Thoracic aorta (tissue), 2 donors: ENCODE results near the gene ZSCAN12. TPM values are rescaled to one million over a fixed set of nuclear protein-coding genes. Genes with fewer than 3 reads are reported as not detected.
"Not testable (repeated sequence)": the region's sequence is repeated elsewhere in the genome, so short reads cannot be mapped to it uniquely, and the experiment has no call there.

Source experiments
- ATAC-seq: fragments of 150-250 bp; one replicate; pipeline ENCODE4 v1.8.0; 2017; ENCODE audit warnings: low read depth; ENCODE audit not compliant: insufficient number of reproducible peaks, low FRiP score
- DNase-seq: peaks from one replicate; pipeline ENCODE4 v3.0.0-alpha.2; 2020; ENCODE audit warnings: low spot score
- H3K27ac ChIP-seq, 2 donors: fragments of 200-600 bp; sonication (generic); 1 replicate in 1 of 2; 2 replicates in 1 of 2; pipeline ENCODE4 v1.5.1; 2016; ENCODE audit warnings: mild to moderate bottlenecking in 2 of 2, moderate library complexity in 2 of 2
- H3K27me3 ChIP-seq: fragments of 200-600 bp; sonication (generic); replicated peaks from 2 replicates; pipeline ENCODE4 v1.6.0; 2016; ENCODE audit warnings: mild to moderate bottlenecking; ENCODE audit not compliant: insufficient read depth
- H3K36me3 ChIP-seq: fragments of 200-600 bp; sonication (generic); one replicate; pipeline ENCODE4 v1.5.1; 2016
- H3K4me1 ChIP-seq, 2 donors: fragments of 200-600 bp; sonication (generic); 1 replicate in 1 of 2; 2 replicates in 1 of 2; pipeline versions ENCODE4 v1.5.1 to v1.6.0; 2016; ENCODE audit warnings: low read depth in 2 of 2, mild to moderate bottlenecking in 1 of 2; ENCODE audit not compliant: control insufficient read depth in 1 of 2
- H3K4me3 ChIP-seq: fragments of 200-600 bp; sonication (generic); 2 replicates; pipeline ENCODE4 v1.5.1; 2016; ENCODE audit warnings: mild to moderate bottlenecking
- H3K9me3 ChIP-seq: fragments of 200-600 bp; sonication (generic); 2 replicates; pipeline ENCODE4 v1.5.1; 2016
- total RNA-seq, 2 donors: library from RNA; depleted of rRNA; stranded (reverse); fragments of >200 nt; gene quantifications; one replicate each; pipeline versions ENCODE4 v1.1.0 to v1.2.3, GENCODE V29; 2016
- TF ChIP-seq, protein P1 (sequence below): fragments of 200-600 bp; sonication (generic); IDR thresholded peaks from one replicate; pipeline ENCODE4 v1.5.1; 2019; ENCODE audit warnings: antibody characterized with exemption

ZSCAN12 gene
- 1 to 10 TPM; 1.6 to 4.3 TPM for total RNA-seq

DNA sequence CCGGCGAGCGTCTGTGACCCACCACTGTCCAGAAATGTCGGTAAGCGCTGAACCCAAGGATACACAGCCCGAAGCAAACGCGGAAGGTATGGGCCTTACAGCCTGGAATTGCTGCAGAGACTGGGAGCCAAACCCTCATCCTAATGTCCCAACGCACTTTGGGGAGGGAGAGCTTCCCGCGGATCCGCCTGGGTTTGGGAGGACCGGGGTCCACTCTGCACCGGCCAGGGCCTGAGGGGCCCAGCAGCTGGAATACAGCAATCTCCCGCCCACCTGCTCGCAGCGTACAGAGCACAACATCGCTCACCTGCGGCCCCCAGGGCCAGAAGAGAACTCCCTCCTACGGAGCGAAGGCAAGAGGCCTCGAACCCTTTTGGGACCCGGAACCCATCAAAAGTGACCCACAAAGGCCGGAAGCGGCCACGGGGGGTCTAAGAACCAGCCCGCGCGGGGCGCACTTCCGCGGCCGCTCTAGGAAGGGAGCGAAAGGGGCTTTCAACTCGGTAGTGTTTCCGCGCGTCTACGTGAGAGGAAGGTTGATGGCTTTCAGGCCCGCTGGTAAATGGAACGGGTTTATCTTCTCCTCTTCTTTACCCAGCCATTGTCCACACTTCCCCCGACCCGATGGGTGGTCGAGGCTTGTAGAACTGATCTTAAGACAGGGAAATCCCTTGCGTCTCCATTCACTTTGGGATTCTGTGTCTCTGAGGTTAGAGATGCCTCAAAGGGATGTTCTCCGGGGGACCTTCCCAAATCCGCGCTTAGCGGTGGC lies at the start of gene ZSCAN12:
Gene ZSCAN12 (minus strand): TSS at position 398 of the 772 bp plus-strand sequence. CDS start 1,342 bp downstream, outside the sequence.
- no peaks in the 10 kb centered on the region for H3K9me3 ChIP-seq
- ATAC-seq (peak; percentile 44), DNase-seq (peak; percentile 36)
- H3K27ac ChIP-seq, result no peak within 1 kb of the TSS
- peaks cover 3% of the 10 kb centered on the region for H3K36me3 ChIP-seq
- no peaks in the 10 kb centered on the region for H3K27me3 ChIP-seq
- TF ChIP-seq, protein P1, sequence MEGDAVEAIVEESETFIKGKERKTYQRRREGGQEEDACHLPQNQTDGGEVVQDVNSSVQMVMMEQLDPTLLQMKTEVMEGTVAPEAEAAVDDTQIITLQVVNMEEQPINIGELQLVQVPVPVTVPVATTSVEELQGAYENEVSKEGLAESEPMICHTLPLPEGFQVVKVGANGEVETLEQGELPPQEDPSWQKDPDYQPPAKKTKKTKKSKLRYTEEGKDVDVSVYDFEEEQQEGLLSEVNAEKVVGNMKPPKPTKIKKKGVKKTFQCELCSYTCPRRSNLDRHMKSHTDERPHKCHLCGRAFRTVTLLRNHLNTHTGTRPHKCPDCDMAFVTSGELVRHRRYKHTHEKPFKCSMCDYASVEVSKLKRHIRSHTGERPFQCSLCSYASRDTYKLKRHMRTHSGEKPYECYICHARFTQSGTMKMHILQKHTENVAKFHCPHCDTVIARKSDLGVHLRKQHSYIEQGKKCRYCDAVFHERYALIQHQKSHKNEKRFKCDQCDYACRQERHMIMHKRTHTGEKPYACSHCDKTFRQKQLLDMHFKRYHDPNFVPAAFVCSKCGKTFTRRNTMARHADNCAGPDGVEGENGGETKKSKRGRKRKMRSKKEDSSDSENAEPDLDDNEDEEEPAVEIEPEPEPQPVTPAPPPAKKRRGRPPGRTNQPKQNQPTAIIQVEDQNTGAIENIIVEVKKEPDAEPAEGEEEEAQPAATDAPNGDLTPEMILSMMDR, result peak; percentile 37
- H3K4me1 ChIP-seq, result peaks cover 13 to 29% of the 10 kb centered on the region in 2 donors
- peak within 1 kb of the TSS; percentile 88 for H3K4me3 ChIP-seq

DNA sequence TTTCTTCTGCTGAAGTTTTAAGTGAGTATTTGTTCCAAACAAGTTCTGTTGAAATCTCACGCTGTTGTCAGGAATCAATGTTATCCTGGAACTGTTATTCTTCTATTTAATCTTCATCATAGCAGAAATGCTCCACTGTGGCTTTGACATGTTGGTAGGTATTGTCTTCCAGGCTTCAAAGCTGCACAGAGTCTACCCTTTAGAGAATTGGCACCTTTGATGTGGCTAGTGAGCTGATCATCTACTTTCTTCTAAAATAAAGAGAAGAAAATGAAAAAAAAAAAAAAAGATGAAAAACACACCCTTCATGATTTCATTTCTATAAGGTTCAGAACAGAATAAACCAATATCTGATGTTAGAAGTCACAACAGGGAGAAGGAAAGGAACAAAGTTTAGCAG lies 49.5 kb upstream of the ZSCAN12 start:
- H3K9me3 ChIP-seq, result no peaks in the 10 kb centered on the region
- H3K36me3 ChIP-seq, result no peaks in the 10 kb centered on the region
- H3K27me3 ChIP-seq, result no peaks in the 10 kb centered on the region
- no peak overlapping the region for H3K4me3 ChIP-seq
- H3K4me1 ChIP-seq, result no peaks in the 10 kb centered on the region
- no peak overlapping the region for H3K27ac ChIP-seq
- TF ChIP-seq, protein P1, result no peak
- ATAC-seq (no peak), DNase-seq (no peak)

DNA sequence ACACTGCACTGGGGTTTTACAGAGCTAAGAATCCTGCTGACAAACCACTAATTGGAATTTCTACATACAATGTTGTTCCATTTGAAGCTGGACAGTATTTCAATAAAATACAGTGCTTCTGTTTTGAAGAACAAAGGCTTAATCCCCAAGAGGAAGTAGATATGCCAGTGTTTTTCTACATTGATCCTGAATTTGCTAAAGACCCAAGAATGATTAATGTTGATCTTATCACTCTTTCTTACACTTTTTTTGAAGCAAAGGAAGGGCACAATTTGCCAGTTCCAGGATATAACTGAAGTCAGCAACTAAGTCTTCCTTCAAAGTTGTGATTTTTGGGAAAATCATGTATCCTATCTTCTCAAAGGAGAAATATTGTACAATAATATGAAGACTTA lies 48.0 kb upstream of the ZSCAN12 start:
- not testable (repeated sequence) for H3K9me3 ChIP-seq, ATAC-seq, H3K4me3 ChIP-seq, DNase-seq, H3K27ac ChIP-seq, H3K36me3 ChIP-seq, H3K27me3 ChIP-seq, H3K4me1 ChIP-seq

DNA sequence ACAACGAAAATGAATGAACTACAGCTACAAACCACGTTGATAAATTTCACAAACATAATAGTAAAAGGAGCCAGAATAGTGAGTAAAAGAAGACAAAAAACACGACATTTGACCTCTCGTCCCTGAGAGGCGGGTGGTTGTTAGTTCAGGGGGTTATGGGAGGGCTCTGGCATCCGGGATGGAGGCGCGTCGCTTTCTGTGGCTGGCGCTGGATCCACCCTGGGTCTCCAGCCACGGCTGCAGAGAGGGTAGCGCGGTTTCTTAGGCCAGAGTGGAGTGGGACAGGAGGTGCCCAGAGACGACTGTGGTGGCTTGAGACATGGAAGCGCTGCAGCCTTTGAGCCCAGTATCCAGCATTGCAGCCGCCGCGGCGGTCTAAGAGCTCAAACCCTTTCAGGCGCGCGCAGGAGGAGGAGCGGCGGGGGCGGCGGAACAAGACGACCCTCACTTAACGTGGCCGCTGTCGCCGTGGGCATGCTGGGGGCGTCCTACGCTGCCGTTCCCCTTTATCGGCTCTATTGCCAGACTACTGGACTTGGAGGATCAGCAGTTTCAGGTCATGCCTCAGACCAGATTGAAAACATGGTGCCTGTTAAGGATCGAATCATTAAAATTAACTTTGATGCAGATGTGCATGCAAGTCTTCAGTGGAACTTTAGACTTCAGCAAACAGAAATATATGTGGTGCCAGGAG lies 47.4 kb upstream of the ZSCAN12 start:
- no peaks in the 10 kb centered on the region for H3K9me3 ChIP-seq
- peak overlapping the region; percentile 34 for H3K4me3 ChIP-seq
- no peak for ATAC-seq
- H3K36me3 ChIP-seq, result no peaks in the 10 kb centered on the region
- H3K27ac ChIP-seq, result no peak overlapping the region
- no peaks in the 10 kb centered on the region for H3K27me3 ChIP-seq
- TF ChIP-seq, protein P1, result no peak
- DNase-seq, result no peak
- no peaks in the 10 kb centered on the region for H3K4me1 ChIP-seq

DNA sequence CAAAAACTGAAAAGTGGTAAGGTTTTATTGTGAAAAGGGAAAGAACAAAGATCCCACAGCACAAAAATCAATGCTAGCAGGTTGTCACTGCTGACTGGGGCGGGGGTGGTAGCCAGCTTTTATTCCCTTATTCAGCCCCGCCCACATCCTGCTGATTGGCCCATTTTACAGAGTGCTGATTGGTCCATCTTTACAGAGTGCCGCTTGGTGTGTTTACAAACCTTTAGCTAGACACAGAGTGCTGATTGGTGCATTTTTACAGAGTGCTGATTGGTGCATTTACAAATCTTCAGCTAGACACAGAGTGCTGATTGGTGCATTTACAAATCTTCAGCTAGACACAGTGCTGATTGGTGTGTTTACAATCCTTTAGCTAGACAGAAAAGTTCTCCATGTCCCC lies 45.2 kb upstream of the ZSCAN12 start:
- not testable (repeated sequence) for DNase-seq

DNA sequence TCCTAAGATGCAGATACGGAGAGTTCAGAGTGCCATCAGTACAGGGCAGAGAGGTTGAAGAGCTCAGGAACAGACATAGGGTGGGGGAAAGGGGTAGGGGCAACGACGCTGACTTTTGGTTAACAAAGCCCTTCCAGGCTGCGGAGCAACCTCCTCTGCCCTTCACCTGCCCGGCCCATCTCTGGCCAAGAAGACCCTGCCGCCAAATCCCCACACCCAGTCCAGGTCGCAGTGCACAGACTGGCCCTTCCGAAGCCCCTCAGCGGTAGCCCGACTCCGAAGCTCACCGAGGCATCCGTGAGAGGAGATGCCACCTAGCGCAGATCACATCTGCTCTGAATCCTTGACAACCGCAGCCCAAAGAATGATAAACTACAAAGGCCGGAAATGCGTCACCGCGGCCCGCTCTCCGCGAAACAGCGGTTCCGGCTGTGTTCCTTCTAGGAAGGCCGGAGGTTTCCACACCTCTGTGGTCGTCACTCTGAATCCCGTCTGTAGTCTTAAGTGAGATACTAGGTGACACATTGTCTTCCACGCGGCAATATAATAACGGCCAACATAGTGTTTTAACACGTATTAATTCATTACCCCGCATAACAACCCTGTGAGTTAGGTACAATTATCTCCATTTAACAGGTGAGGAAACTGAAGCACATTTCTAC lies 43.7 kb upstream of the ZSCAN12 start, which contains the start of gene ZSCAN23:
Gene ZSCAN23 (minus strand): TSS at position 380 of the 662 bp plus-strand sequence. CDS start 7,225 bp downstream, outside the sequence.
- H3K9me3 ChIP-seq, result no peaks in the 10 kb centered on the region
- ATAC-seq (peak; percentile 61), DNase-seq (no peak)
- no peaks in the 10 kb centered on the region for H3K36me3 ChIP-seq
- no peaks in the 10 kb centered on the region for H3K27me3 ChIP-seq
- H3K27ac ChIP-seq, result no peak within 1 kb of the TSS
- TF ChIP-seq, protein P1, result no peak
- peak within 1 kb of the TSS; percentile 80 for H3K4me3 ChIP-seq
- H3K4me1 ChIP-seq, result no peaks in the 10 kb centered on the region

More for the DNA sequence above, 45.2 kb upstream of the ZSCAN12 start:
- not testable (repeated sequence) for ATAC-seq, H3K36me3 ChIP-seq, H3K27me3 ChIP-seq, H3K4me1 ChIP-seq, H3K27ac ChIP-seq, H3K4me3 ChIP-seq, H3K9me3 ChIP-seq
